Measurements from ENCODE around the gene MYOF. TPM values are rescaled to one million over a fixed set of nuclear protein-coding genes. Genes with fewer than 3 reads are reported as not detected.

MYOF gene
- polyA plus RNA-seq, 1 donor (not counting 4 experiments of a cell fraction or from before 2014, with no cell fraction given) = 232 TPM

- no peak overlapping the region for H3K27ac ChIP-seq (ENCODE audit: control insufficient read depth, insufficient read depth, low read length)
- no peaks in the 10 kb centered on the region for H3K9me1 ChIP-seq (ENCODE audit: control insufficient read depth, extremely low read depth, insufficient read depth, low read length)
- DNase-seq (ENCODE audit: low read depth, low spot score) = no peak
- no peaks in the 10 kb centered on the region for H3K27me3 ChIP-seq (ENCODE audit: control insufficient read depth, extremely low read depth, insufficient read depth, low read length)
- no peaks in the 10 kb centered on the region for H3K36me3 ChIP-seq (ENCODE audit: control insufficient read depth in 2 of 2, extremely low read depth in 1 of 2, insufficient read depth in 2 of 2, low read length in 2 of 2)
- dilution Hi-C loops (cut with MboI; ENCODE audit: extremely low pct_ligation_motif_present, low sequenced_read_pairs) = loop anchor here (25.0 kb wide), 1 partner anchor 182 kb away; no protein-coding TSS in a partner anchor
- no peak overlapping the region for H3K4me3 ChIP-seq (ENCODE audit: control insufficient read depth in 2 of 3, extremely low read depth in 1 of 3, insufficient read depth in 2 of 3, low read depth in 1 of 3, low read length in 3 of 3)
- no peaks in the 10 kb centered on the region for H3K79me2 ChIP-seq (ENCODE audit: control insufficient read depth, insufficient read depth, low read length)
- no peaks in the 10 kb centered on the region for H4K20me1 ChIP-seq (ENCODE audit: control insufficient read depth, extremely low read depth, insufficient read depth, low read length)
- H3K9me3 ChIP-seq (ENCODE audit: control insufficient read depth, low read depth, low read length) = no peaks in the 10 kb centered on the region
- H3K4me1 ChIP-seq (ENCODE audit: control insufficient read depth, extremely low read depth, insufficient read depth, low read length) = peaks cover 8% of the 10 kb centered on the region
- no peak overlapping the region for H3K4me2 ChIP-seq (ENCODE audit: control insufficient read depth, extremely low read depth, insufficient read depth, low read depth, low read length)
- no peak overlapping the region for H2AFZ ChIP-seq (ENCODE audit: control insufficient read depth, low read length)
- FAIRE-seq = peak; percentile 43
- H3K9ac ChIP-seq (ENCODE audit: control insufficient read depth, extremely low read depth, insufficient read depth, low read length) = no peak overlapping the region
- TF ChIP-seq EZH2 (IDR thresholded peaks at IDR 0.05; ENCODE audit: low read length) = no peak
- TF ChIP-seq, protein P1, sequence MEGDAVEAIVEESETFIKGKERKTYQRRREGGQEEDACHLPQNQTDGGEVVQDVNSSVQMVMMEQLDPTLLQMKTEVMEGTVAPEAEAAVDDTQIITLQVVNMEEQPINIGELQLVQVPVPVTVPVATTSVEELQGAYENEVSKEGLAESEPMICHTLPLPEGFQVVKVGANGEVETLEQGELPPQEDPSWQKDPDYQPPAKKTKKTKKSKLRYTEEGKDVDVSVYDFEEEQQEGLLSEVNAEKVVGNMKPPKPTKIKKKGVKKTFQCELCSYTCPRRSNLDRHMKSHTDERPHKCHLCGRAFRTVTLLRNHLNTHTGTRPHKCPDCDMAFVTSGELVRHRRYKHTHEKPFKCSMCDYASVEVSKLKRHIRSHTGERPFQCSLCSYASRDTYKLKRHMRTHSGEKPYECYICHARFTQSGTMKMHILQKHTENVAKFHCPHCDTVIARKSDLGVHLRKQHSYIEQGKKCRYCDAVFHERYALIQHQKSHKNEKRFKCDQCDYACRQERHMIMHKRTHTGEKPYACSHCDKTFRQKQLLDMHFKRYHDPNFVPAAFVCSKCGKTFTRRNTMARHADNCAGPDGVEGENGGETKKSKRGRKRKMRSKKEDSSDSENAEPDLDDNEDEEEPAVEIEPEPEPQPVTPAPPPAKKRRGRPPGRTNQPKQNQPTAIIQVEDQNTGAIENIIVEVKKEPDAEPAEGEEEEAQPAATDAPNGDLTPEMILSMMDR (optimal IDR thresholded peaks at IDR 0.05 in 1 of 3, IDR thresholded peaks at IDR 0.05 in 1 of 3, conservative IDR thresholded peaks at IDR 0.05 in 1 of 3; ENCODE audit: extremely low read depth in 1 of 3, insufficient read depth in 2 of 3, low read length in 3 of 3) = no peak
These were observed 188.1 kb downstream of the MYOF start for GRCh38 chr10:93293999-93294398.

GRCh38 chr10:93290661-93291354, 191.3 kb downstream of the MYOF start:
- H3K27me3 ChIP-seq (ENCODE audit: control insufficient read depth, extremely low read depth, insufficient read depth, low read length) = no peaks in the 10 kb centered on the region
- no peaks in the 10 kb centered on the region for H3K79me2 ChIP-seq (ENCODE audit: control insufficient read depth, insufficient read depth, low read length)
- dilution Hi-C loops (cut with MboI; ENCODE audit: extremely low pct_ligation_motif_present, low sequenced_read_pairs) = loop anchor here (25.0 kb wide), 1 partner anchor 179 kb away; no protein-coding TSS in a partner anchor
- FAIRE-seq = no peak
- H3K4me2 ChIP-seq (ENCODE audit: control insufficient read depth, extremely low read depth, insufficient read depth, low read depth, low read length) = no peak overlapping the region
- H3K9me3 ChIP-seq (ENCODE audit: control insufficient read depth, low read depth, low read length) = no peaks in the 10 kb centered on the region
- no peak overlapping the region for H3K9ac ChIP-seq (ENCODE audit: control insufficient read depth, extremely low read depth, insufficient read depth, low read length)
- no peak overlapping the region for H3K4me3 ChIP-seq (ENCODE audit: control insufficient read depth in 2 of 3, extremely low read depth in 1 of 3, insufficient read depth in 2 of 3, low read depth in 1 of 3, low read length in 3 of 3)
- no peaks in the 10 kb centered on the region for H4K20me1 ChIP-seq (ENCODE audit: control insufficient read depth, extremely low read depth, insufficient read depth, low read length)
- no peaks in the 10 kb centered on the region for H3K36me3 ChIP-seq (ENCODE audit: control insufficient read depth in 2 of 2, extremely low read depth in 1 of 2, insufficient read depth in 2 of 2, low read length in 2 of 2)
- H3K4me1 ChIP-seq (ENCODE audit: control insufficient read depth, extremely low read depth, insufficient read depth, low read length) = peaks cover 8% of the 10 kb centered on the region
- no peak overlapping the region for H2AFZ ChIP-seq (ENCODE audit: control insufficient read depth, low read length)
- DNase-seq (ENCODE audit: low read depth, low spot score) = no peak
- no peak overlapping the region for H3K27ac ChIP-seq (ENCODE audit: control insufficient read depth, insufficient read depth, low read length)
- no peak for TF ChIP-seq EZH2 (IDR thresholded peaks at IDR 0.05; ENCODE audit: low read length)
- TF ChIP-seq, protein P1 (optimal IDR thresholded peaks at IDR 0.05 in 1 of 3, IDR thresholded peaks at IDR 0.05 in 1 of 3, conservative IDR thresholded peaks at IDR 0.05 in 1 of 3; ENCODE audit: extremely low read depth in 1 of 3, insufficient read depth in 2 of 3, low read length in 3 of 3) = no peak
- H3K9me1 ChIP-seq (ENCODE audit: control insufficient read depth, extremely low read depth, insufficient read depth, low read length) = no peaks in the 10 kb centered on the region
